ENCODE measurements around the gene ABHD4.

- TF ChIP-seq CTCF (IDR thresholded peaks at IDR 0.05) (no peak), EZH2 (IDR thresholded peaks at IDR 0.05; ENCODE audit: borderline replicate concordance, insufficient read depth, low read depth, low read length, poor library complexity, severe bottlenecking) (no peak)
Observed at GRCh38 chr14:22580625-22581024, 17.5 kb upstream of the ABHD4 start.

All from B cell (primary cell).